K562 (cell line): ENCODE data around the gene SCARB2. TPM values are rescaled to one million over a fixed set of nuclear protein-coding genes. Genes with fewer than 3 reads are reported as not detected.

Source experiments
- ASH1L ChIP-seq: fragments of 450-650 bp; IDR thresholded peaks from 2 replicates; pipeline ENCODE4 v1.6.1; 2018; ENCODE audit warnings: borderline replicate concordance, mild to moderate bottlenecking, low read depth; ENCODE audit not compliant: partially characterized antibody
- CHCHD3 ChIP-seq: fragments of 250-450 bp; sonication (Bioruptor Pico); IDR thresholded peaks from 2 replicates; pipeline ENCODE4 v2.1.2; 2022; ENCODE audit warnings: mild to moderate bottlenecking
- DIDO1 ChIP-seq: fragments of 450-650 bp; IDR thresholded peaks from 2 replicates; pipeline ENCODE4 v1.6.1; 2016; ENCODE audit warnings: low read depth, missing biosample characterization, missing genetic modification characterization
- EP400 ChIP-seq: fragments of 450-650 bp; IDR thresholded peaks from 2 replicates; pipeline ENCODE4 v1.6.1; 2017; ENCODE audit warnings: antibody characterized with exemption, mild to moderate bottlenecking, moderate library complexity
- FOSL1 ChIP-seq: fragments of 200-800 bp; sonication (Bioruptor generic); conservative IDR thresholded peaks from 2 replicates; pipeline ENCODE4 v1.6.1; 2016; ENCODE audit warnings: missing genetic modification characterization, missing compliant biosample characterization
- GMEB1 ChIP-seq: fragments of 250-450 bp; sonication (Bioruptor Pico); IDR thresholded peaks from 2 replicates; pipeline ENCODE4 v1.4.0; 2020; ENCODE audit warnings: mild to moderate bottlenecking
- HES1 ChIP-seq: fragments of 450-650 bp; IDR thresholded peaks from 2 replicates; pipeline ENCODE4 v1.6.1; 2016; ENCODE audit warnings: low read depth, mild to moderate bottlenecking, moderate library complexity
- KLF16 ChIP-seq: IDR thresholded peaks from 2 replicates; pipeline ENCODE4 v1.6.1; 2016; ENCODE audit warnings: antibody characterized with exemption
- MCM2 ChIP-seq: fragments of 450-650 bp; IDR thresholded peaks from 2 replicates; pipeline ENCODE4 v1.6.1; 2017; ENCODE audit warnings: low read depth, mild to moderate bottlenecking
- MCM7 ChIP-seq, 2 experiments: fragments of 450-650 bp; IDR thresholded peaks; 2 replicates each; pipeline ENCODE4 v1.6.1; 2016 to 2018
- MEF2D ChIP-seq: conservative IDR thresholded peaks from 2 replicates; pipeline ENCODE4 v1.6.1; 2016; ENCODE audit warnings: low read depth, missing genetic modification characterization, missing compliant biosample characterization
- MEIS2 ChIP-seq: fragments of 450-650 bp; IDR thresholded peaks from 2 replicates; pipeline ENCODE4 v1.6.1; 2014; ENCODE audit warnings: mild to moderate bottlenecking; ENCODE audit not compliant: partially characterized antibody
- NFXL1 ChIP-seq: fragments of 450-650 bp; formaldehyde crosslinking; IDR thresholded peaks from 2 replicates; pipeline ENCODE4 v1.4.0; 2021; ENCODE audit warnings: mild to moderate bottlenecking
- PBX2 ChIP-seq, 2 experiments: IDR thresholded peaks in 1 of 2; conservative IDR thresholded peaks in 1 of 2; 2 replicates each; pipeline ENCODE4 v1.6.1; 2016; ENCODE audit warnings: low read depth in 2 of 2, mild to moderate bottlenecking in 1 of 2, missing compliant biosample characterization in 1 of 2, missing genetic modification characterization in 1 of 2, moderate library complexity in 1 of 2
- PTTG1 ChIP-seq: fragments of 450-650 bp; IDR thresholded peaks from 2 replicates; pipeline ENCODE4 v1.6.1; 2016; ENCODE audit warnings: low read depth, mild to moderate bottlenecking, missing genetic modification characterization, missing compliant biosample characterization
- SUPT5H ChIP-seq: fragments of 450-650 bp; IDR thresholded peaks from 2 replicates; pipeline ENCODE4 v1.6.1; 2016
- YBX1 ChIP-seq: fragments of 450-650 bp; IDR thresholded peaks from 2 replicates; pipeline ENCODE4 v1.7.1; 2016; ENCODE audit warnings: mild to moderate bottlenecking
- ZNF778 ChIP-seq: fragments of 450-650 bp; formaldehyde crosslinking; IDR thresholded peaks from 2 replicates; pipeline ENCODE4 v1.4.0; 2020; ENCODE audit warnings: mild to moderate bottlenecking, moderate library complexity
- polyA plus RNA-seq, 8 experiments: library from polyadenylated mRNA; depleted of rRNA in 4 of 8; stranded (reverse) in 5 of 8; unstranded in 3 of 8; fragments of >200 nt; fragmentation: Nextera tagmentation in 2 of 8; fragmentation: Illumina TruSeq in 1 of 8; extraction: Ambion mirVana in 2 of 8; extraction: Trizol in 1 of 8; gene quantifications; 2 replicates each; pipeline versions ENCODE4 v1.2.1 to v1.2.3, GENCODE V29; 2011 to 2014; ENCODE audit warnings: inconsistent platforms in 1 of 8, missing spikeins in 1 of 8
- total RNA-seq, 7 experiments: library from RNA; depleted of rRNA in 6 of 7; stranded (reverse); fragments of >200 nt in 6 of 7; fragmentation: Illumina TruSeq in 2 of 7; extraction: Trizol in 2 of 7; gene quantifications; 2 replicates each; pipeline versions ENCODE4 v1.2.1 to v1.2.3, GENCODE V29; 2011 to 2021; ENCODE audit warnings: low replicate concordance in 1 of 7

Gene SCARB2
- total and polyA plus RNA-seq, 9 of the 15 experiments (the other 6 are each of a cell fraction or from before 2014, with no cell fraction given), result 6.1 to 25.8 (median 17.8) TPM

GRCh38 chr4:76213415-76214176, at the start of gene SCARB2 (continued):
- TF ChIP-seq ZNF778 (CRISPR knock-in tag) (no peak), GMEB1 (CRISPR knock-in tag) (peak; percentile 71), NFXL1 (no peak), PTTG1 (tag) (no peak), SUPT5H (0 out of 2 replicates have a peak, but pooled peaks have one; percentile 41), ASH1L (no peak), CHCHD3 (CRISPR knock-in tag) (no peak), MEIS2 (peak; percentile 51), YBX1 (no peak), PBX2 (CRISPR knock-in tag; IDR thresholded peaks at IDR 0.05; ENCODE audit: low read depth) (no peak), PBX2 (tag; conservative IDR thresholded peaks at IDR 0.05; ENCODE audit: low read depth) (no peak), DIDO1 (no peak), MCM2 (no peak), HES1 (no peak), EP400 (no peak), MCM7 (IDR thresholded peaks at IDR 0.05) (no peak), MEF2D (tag) (no peak), FOSL1 (tag) (no peak), KLF16 (no peak)
